Keratinocyte (primary cell): ENCODE results near the gene TNNT3. TPM values are rescaled to one million over a fixed set of nuclear protein-coding genes. Genes with fewer than 3 reads are reported as not detected.

Experiments used
- DNase-seq: peaks from one replicate; pipeline ENCODE4 v3.0.0-alpha.2; 2011; ENCODE audit warnings: low read depth, missing footprints, low spot score
- FAIRE-seq: peaks from 2 replicates; lab custom pipeline; 2011; peaks lifted over from hg19 to GRCh38; lab: Jason Lieb, UNC
- H2AFZ ChIP-seq: 2 replicates; pipeline ENCODE4 v1.6.0; 2012; ENCODE audit warnings: low read length, control low read depth, inconsistent platforms; ENCODE audit not compliant: control insufficient read depth
- H3K27ac ChIP-seq: 2 replicates; pipeline ENCODE4 v1.5.1; 2011; ENCODE audit warnings: low read length; ENCODE audit not compliant: control insufficient read depth, insufficient read depth
- H3K27me3 ChIP-seq: 3 replicates; pipeline ENCODE4 v1.6.0; 2011; ENCODE audit warnings: low read length; ENCODE audit not compliant: control insufficient read depth, insufficient read depth; ENCODE audit errors: extremely low read depth
- H3K36me3 ChIP-seq, 2 experiments: 2 replicates in 1 of 2; 3 replicates in 1 of 2; pipeline ENCODE4 v1.5.1; 2011; ENCODE audit warnings: low read length in 2 of 2, mild to moderate bottlenecking in 1 of 2; ENCODE audit not compliant: control insufficient read depth in 2 of 2, insufficient read depth in 2 of 2; ENCODE audit errors: extremely low read depth in 1 of 2
- H3K4me1 ChIP-seq: 3 replicates; pipeline ENCODE4 v1.5.1; 2011; ENCODE audit warnings: low read length; ENCODE audit not compliant: control insufficient read depth, insufficient read depth; ENCODE audit errors: extremely low read depth
- H3K4me2 ChIP-seq: 3 replicates; pipeline ENCODE4 v1.6.0; 2011; ENCODE audit warnings: low read depth, low read length; ENCODE audit not compliant: control insufficient read depth, insufficient read depth; ENCODE audit errors: extremely low read depth
- H3K4me3 ChIP-seq, 3 experiments: fragments of 200-600 bp in 1 of 3; sonication (generic) in 1 of 3; 2 replicates in 2 of 3; 3 replicates in 1 of 3; pipeline ENCODE4 v1.5.1; 2011 to 2016; ENCODE audit warnings: low read length in 3 of 3, mild to moderate bottlenecking in 3 of 3, control low read depth in 2 of 3, inconsistent platforms in 1 of 3, low read depth in 1 of 3, mixed read lengths in 1 of 3, mixed run types in 1 of 3, moderate library complexity in 1 of 3; ENCODE audit not compliant: control insufficient read depth in 2 of 3, insufficient read depth in 2 of 3; ENCODE audit errors: extremely low read depth in 1 of 3
- H3K79me2 ChIP-seq: 2 replicates; pipeline ENCODE4 v1.6.0; 2012; ENCODE audit warnings: low read length; ENCODE audit not compliant: control insufficient read depth, insufficient read depth
- H3K9ac ChIP-seq: 3 replicates; pipeline ENCODE4 v1.6.0; 2011; ENCODE audit warnings: low read length; ENCODE audit not compliant: control insufficient read depth, insufficient read depth; ENCODE audit errors: extremely low read depth
- H3K9me1 ChIP-seq: 3 replicates; pipeline ENCODE4 v1.6.0; 2011; ENCODE audit warnings: low read length; ENCODE audit not compliant: control insufficient read depth, insufficient read depth; ENCODE audit errors: extremely low read depth
- H3K9me3 ChIP-seq: 2 replicates; pipeline ENCODE4 v1.5.1; 2012; ENCODE audit warnings: low read depth, low read length; ENCODE audit not compliant: control insufficient read depth
- H4K20me1 ChIP-seq: 3 replicates; pipeline ENCODE4 v1.6.0; 2011; ENCODE audit warnings: low read length; ENCODE audit not compliant: control insufficient read depth, insufficient read depth; ENCODE audit errors: extremely low read depth
- EZH2 ChIP-seq: IDR thresholded peaks from one replicate; pipeline ENCODE4 v1.6.1; 2012; ENCODE audit warnings: inconsistent platforms, mild to moderate bottlenecking, low read length, moderate library complexity
- dilution Hi-C: fragments of 300-500 bp; cut with MboI; formaldehyde crosslinking; loops from one replicate; pipeline ENCODE4 v1.7.0; 2020; ENCODE audit warnings: low sequenced_read_pairs; ENCODE audit not compliant: extremely low pct_ligation_motif_present
- polyA plus RNA-seq, 5 experiments: library from polyadenylated mRNA; depleted of rRNA in 3 of 5; stranded (reverse) in 3 of 5; stranded (forward) in 1 of 5; unstranded in 1 of 5; fragments of >200 nt; gene quantifications; 1 replicate in 1 of 5; 2 replicates in 3 of 5; 3 replicates in 1 of 5; pipeline versions ENCODE4 v1.2.1 to v1.2.3, GENCODE V29; 2011 to 2012; ENCODE audit warnings: missing spikeins in 2 of 5, low read depth in 1 of 5, low replicate concordance in 1 of 5
- TF ChIP-seq, protein P1 (sequence below), 3 experiments: IDR thresholded peaks in 1 of 3; conservative IDR thresholded peaks in 1 of 3; optimal IDR thresholded peaks in 1 of 3; 2 replicates in 2 of 3; 3 replicates in 1 of 3; pipeline versions ENCODE3 to v1.5.1; 2011; ENCODE audit warnings: low read length in 3 of 3, mild to moderate bottlenecking in 3 of 3, moderate library complexity in 2 of 3, control low read depth in 1 of 3, inconsistent platforms in 1 of 3; ENCODE audit not compliant: insufficient read depth in 2 of 3; ENCODE audit errors: extremely low read depth in 1 of 3

Gene TNNT3
- polyA plus RNA-seq, 1 donor (not counting 4 experiments of a cell fraction or from before 2014, with no cell fraction given), result 0.09 TPM

DNA sequence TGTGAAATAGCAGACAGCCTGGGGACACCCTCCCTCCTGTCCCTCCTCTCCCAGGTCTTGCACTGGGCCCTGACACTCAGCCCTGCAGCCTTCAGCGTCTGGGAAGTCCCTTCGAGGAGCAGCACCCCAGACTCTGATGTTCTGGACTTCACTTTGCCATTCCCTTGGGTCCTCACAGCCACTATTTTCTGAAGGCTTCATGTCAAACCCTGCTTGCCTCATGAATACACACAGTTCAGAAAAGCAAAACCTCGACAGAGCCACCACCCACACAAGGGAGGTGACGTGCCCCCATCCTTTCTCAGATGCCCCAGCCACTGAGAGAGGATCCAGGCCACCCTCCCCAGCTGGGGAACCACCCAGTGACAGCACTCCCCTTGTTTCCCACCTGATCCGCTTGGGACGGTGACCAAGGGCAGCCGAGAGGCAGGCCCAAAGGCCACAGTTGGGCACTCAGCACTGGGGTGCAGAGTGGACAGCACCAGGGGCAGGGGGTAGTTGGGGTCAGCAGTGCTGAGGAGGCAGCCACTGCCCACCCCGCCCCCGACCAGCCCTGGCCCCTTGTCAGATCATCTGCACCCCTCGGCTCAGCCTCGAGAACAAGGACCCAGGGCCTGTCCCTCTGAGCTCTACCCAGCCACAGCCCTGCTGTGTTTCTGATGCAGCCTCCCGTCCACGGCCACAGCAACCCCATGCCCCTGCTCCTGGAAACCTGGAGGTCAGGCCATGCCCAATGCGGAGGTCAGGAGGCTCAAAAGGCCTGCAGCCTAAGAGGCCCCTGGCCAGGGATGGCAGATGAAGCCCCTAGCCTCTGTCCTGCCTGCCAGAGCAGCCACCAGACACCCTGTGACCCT lies 3.1 kb upstream of the TNNT3 start:
- Histone ChIP-seq H3K79me2 (no peaks in the 10 kb centered on the region), H3K27me3 (peaks cover 12% of the 10 kb centered on the region), H3K36me3 (no peaks in the 10 kb centered on the region), H3K9me1 (no peaks in the 10 kb centered on the region), H3K9me3 (no peaks in the 10 kb centered on the region), H3K4me2 (no peak overlapping the region), H3K4me3 (no peak overlapping the region), H2AFZ (no peak overlapping the region), H3K27ac (no peak overlapping the region), H3K4me1 (no peaks in the 10 kb centered on the region), H4K20me1 (no peaks in the 10 kb centered on the region), H3K9ac (no peak overlapping the region)
- no peak for TF ChIP-seq EZH2
- TF ChIP-seq, protein P1, sequence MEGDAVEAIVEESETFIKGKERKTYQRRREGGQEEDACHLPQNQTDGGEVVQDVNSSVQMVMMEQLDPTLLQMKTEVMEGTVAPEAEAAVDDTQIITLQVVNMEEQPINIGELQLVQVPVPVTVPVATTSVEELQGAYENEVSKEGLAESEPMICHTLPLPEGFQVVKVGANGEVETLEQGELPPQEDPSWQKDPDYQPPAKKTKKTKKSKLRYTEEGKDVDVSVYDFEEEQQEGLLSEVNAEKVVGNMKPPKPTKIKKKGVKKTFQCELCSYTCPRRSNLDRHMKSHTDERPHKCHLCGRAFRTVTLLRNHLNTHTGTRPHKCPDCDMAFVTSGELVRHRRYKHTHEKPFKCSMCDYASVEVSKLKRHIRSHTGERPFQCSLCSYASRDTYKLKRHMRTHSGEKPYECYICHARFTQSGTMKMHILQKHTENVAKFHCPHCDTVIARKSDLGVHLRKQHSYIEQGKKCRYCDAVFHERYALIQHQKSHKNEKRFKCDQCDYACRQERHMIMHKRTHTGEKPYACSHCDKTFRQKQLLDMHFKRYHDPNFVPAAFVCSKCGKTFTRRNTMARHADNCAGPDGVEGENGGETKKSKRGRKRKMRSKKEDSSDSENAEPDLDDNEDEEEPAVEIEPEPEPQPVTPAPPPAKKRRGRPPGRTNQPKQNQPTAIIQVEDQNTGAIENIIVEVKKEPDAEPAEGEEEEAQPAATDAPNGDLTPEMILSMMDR (optimal IDR thresholded peaks at IDR 0.05 in 1 of 3, IDR thresholded peaks at IDR 0.05 in 1 of 3, conservative IDR thresholded peaks at IDR 0.05 in 1 of 3; ENCODE audit: extremely low read depth in 1 of 3, insufficient read depth in 2 of 3, low read length in 3 of 3), result no peak
- FAIRE-seq (no peak), DNase-seq (no peak)
- dilution Hi-C loops, result no loop called here

DNA sequence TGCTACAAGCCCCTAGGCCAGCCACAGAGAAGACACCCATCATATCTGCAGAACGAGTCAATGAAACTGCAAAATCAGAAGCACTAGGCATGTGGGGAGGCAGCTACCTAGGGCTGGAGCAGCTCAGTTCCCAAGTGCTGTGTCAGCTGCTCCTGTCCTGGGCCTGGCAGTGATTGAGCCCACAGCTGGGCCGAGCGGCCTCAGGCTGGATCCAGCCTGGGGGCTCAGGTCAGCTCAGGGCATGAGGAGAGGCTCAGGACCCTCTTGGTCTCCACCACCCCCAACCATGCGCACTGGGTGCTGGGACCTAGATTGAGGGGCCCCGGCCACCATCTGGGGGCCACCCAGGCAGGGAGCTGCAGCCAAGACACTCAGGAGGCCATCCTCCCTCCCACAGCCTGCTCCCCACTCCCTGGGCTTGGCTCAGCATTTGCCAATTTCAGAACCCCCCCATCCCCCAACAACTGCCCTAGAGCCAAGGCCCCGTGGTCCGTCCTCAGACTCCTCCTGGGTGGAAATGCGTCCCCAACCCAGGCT lies 2.4 kb upstream of the TNNT3 start:
- H3K9me1 ChIP-seq, result no peaks in the 10 kb centered on the region
- no peak overlapping the region for H3K4me2 ChIP-seq
- no peak overlapping the region for H3K27ac ChIP-seq
- dilution Hi-C loops, result no loop called here
- no peak overlapping the region for H3K9ac ChIP-seq
- H4K20me1 ChIP-seq, result no peaks in the 10 kb centered on the region
- TF ChIP-seq, protein P1 (optimal IDR thresholded peaks at IDR 0.05 in 1 of 3, IDR thresholded peaks at IDR 0.05 in 1 of 3, conservative IDR thresholded peaks at IDR 0.05 in 1 of 3; ENCODE audit: extremely low read depth in 1 of 3, insufficient read depth in 2 of 3, low read length in 3 of 3), result no peak
- no peak for TF ChIP-seq EZH2
- no peaks in the 10 kb centered on the region for H3K36me3 ChIP-seq
- no peak overlapping the region for H2AFZ ChIP-seq
- H3K79me2 ChIP-seq, result no peaks in the 10 kb centered on the region
- no peak overlapping the region for H3K4me3 ChIP-seq
- DNase-seq (no peak), FAIRE-seq (no peak)
- peaks cover 14% of the 10 kb centered on the region for H3K27me3 ChIP-seq
- no peaks in the 10 kb centered on the region for H3K9me3 ChIP-seq
- H3K4me1 ChIP-seq, result no peaks in the 10 kb centered on the region
